B cell (primary cell): Measurements from ENCODE around the gene RRAD. TPM values are rescaled to one million over a fixed set of nuclear protein-coding genes. Genes with fewer than 3 reads are reported as not detected.
A peak's percentile ranks its signal among the peaks of the same experiment; 100 is the strongest.

ENCODE experiments used
- ATAC-seq: fragments of 200-7000 bp; cut with Tn5 transposase; one replicate; pipeline ENCODE4 v1.10.0; 2021; ENCODE audit warnings: low read depth, mild to moderate bottlenecking, moderate number of reproducible peaks, moderate library complexity
- CTCF ChIA-PET: fragments of 350-600 bp; sonication (Branson Sonifier 250); formaldehyde crosslinking; loops from one replicate; lab custom pipeline; 2021; ENCODE audit warnings: antibody characterized with exemption, inconsistent platforms; lab: Charles Lee
- POLR2A ChIA-PET: fragments of 350-600 bp; sonication (Branson Sonifier 250); formaldehyde crosslinking; loops from one replicate; lab custom pipeline; 2021; ENCODE audit warnings: antibody characterized with exemption; lab: Charles Lee
- DNase-seq: peaks from one replicate; pipeline ENCODE4 v3.0.0; 2013
- H2AFZ ChIP-seq: 2 replicates; pipeline ENCODE4 v1.6.1; 2012; ENCODE audit warnings: mild to moderate bottlenecking, low read depth, low read length; ENCODE audit not compliant: insufficient read depth, poor library complexity, severe bottlenecking
- H3K27ac ChIP-seq, 2 donors: 1 replicate in 1 of 2; 2 replicates in 1 of 2; pipeline ENCODE4 v1.5.1; 2012 to 2013; ENCODE audit warnings: low read length in 2 of 2, mild to moderate bottlenecking in 2 of 2, moderate library complexity in 1 of 2
- H3K27me3 ChIP-seq, 4 experiments: fragments of 200-600 bp in 1 of 4; sonication (generic) in 1 of 4; replicated peaks in 1 of 4; 1 replicate in 2 of 4; 2 replicates in 2 of 4; pipeline versions ENCODE4 v1.6.1 to v1.7.0; 2013 to 2016; ENCODE audit warnings: low read length in 3 of 4, mild to moderate bottlenecking in 2 of 4, mixed read lengths in 1 of 4, moderate library complexity in 1 of 4; ENCODE audit not compliant: insufficient read depth in 4 of 4, control insufficient read depth in 3 of 4; ENCODE audit errors: control extremely low read depth in 1 of 4
- H3K36me3 ChIP-seq, 2 experiments: replicated peaks in 1 of 2; 1 replicate in 1 of 2; 2 replicates in 1 of 2; pipeline versions ENCODE4 v1.6.1 to v1.7.1; 2013; ENCODE audit warnings: low read length in 1 of 2; ENCODE audit not compliant: insufficient read depth in 2 of 2, control insufficient read depth in 1 of 2; ENCODE audit errors: control extremely low read depth in 1 of 2, extremely low read depth in 1 of 2
- H3K4me1 ChIP-seq, 2 donors: fragments of 200-600 bp in 1 of 2; sonication (generic) in 1 of 2; 1 replicate in 1 of 2; 2 replicates in 1 of 2; pipeline versions ENCODE4 v1.5.1 to v1.6.1; 2013 to 2017; ENCODE audit warnings: low read length in 2 of 2; ENCODE audit not compliant: control insufficient read depth in 2 of 2, insufficient read depth in 2 of 2
- H3K4me2 ChIP-seq: replicated peaks from 2 replicates; pipeline ENCODE3; 2012; ENCODE audit warnings: mild to moderate bottlenecking, low read depth, low read length; ENCODE audit not compliant: poor library complexity, severe bottlenecking
- H3K4me3 ChIP-seq, 5 experiments: fragments of 200-600 bp in 1 of 5; sonication (generic) in 1 of 5; 1 replicate in 3 of 5; 2 replicates in 2 of 5; pipeline versions ENCODE4 v1.5.1 to v1.7.0; 2011 to 2016; ENCODE audit warnings: low read length in 4 of 5, mild to moderate bottlenecking in 4 of 5, low read depth in 2 of 5, control low read depth in 1 of 5, moderate library complexity in 1 of 5; ENCODE audit not compliant: insufficient read depth in 1 of 5; ENCODE audit errors: control extremely low read depth in 1 of 5, extremely low read depth in 1 of 5
- H3K79me2 ChIP-seq: fragments of 200-600 bp; sonication (generic); one replicate; pipeline ENCODE4 v1.6.0; 2016; ENCODE audit warnings: low read length; ENCODE audit not compliant: control insufficient read depth, insufficient read depth
- H3K9ac ChIP-seq: fragments of 200-600 bp; sonication (generic); 2 replicates; pipeline ENCODE4 v1.6.1; 2017; ENCODE audit warnings: mild to moderate bottlenecking, low read length, moderate library complexity
- H3K9me3 ChIP-seq, 3 donors: one replicate each; pipeline versions ENCODE4 v1.6.1 to v1.7.1; 2013; ENCODE audit warnings: low read length in 2 of 3; ENCODE audit not compliant: control insufficient read depth in 2 of 3, insufficient read depth in 1 of 3; ENCODE audit errors: control extremely low read depth in 1 of 3
- H4K20me1 ChIP-seq: 2 replicates; pipeline ENCODE4 v1.6.0; 2012; ENCODE audit warnings: mild to moderate bottlenecking, low read length; ENCODE audit not compliant: insufficient read depth, control insufficient read depth, poor library complexity, severe bottlenecking
- H3K27ac Mint-ChIP-seq: one replicate; pipeline ENCODE4 v1.8.0; 2021; ENCODE audit warnings: mixed read lengths
- H3K27me3 Mint-ChIP-seq: one replicate; pipeline ENCODE4 v1.8.0; 2021; ENCODE audit warnings: mixed read lengths
- H3K4me1 Mint-ChIP-seq: one replicate; pipeline ENCODE4 v1.8.0; 2021; ENCODE audit warnings: mixed read lengths
- H3K4me3 Mint-ChIP-seq: one replicate; pipeline ENCODE4 v1.8.0; 2021; ENCODE audit warnings: mixed read lengths
- H3K9me3 Mint-ChIP-seq: one replicate; pipeline ENCODE4 v1.8.0; 2022; ENCODE audit warnings: mixed read lengths; ENCODE audit not compliant: insufficient read depth
- CTCF ChIP-seq: fragments of 200-600 bp; IDR thresholded peaks from one replicate; pipeline ENCODE4 v1.8.0; 2022; ENCODE audit warnings: antibody characterized with exemption, mild to moderate bottlenecking
- EZH2 ChIP-seq: IDR thresholded peaks from 2 replicates; pipeline ENCODE4 v1.6.1; 2012; ENCODE audit warnings: borderline replicate concordance, low read depth, mild to moderate bottlenecking, moderate library complexity, low read length; ENCODE audit not compliant: insufficient read depth, poor library complexity, severe bottlenecking
- WGBS: methylation state at CpG from one replicate; pipeline ENCODE4 v1.1.5; 2013; ENCODE audit warnings: missing lambda C conversion rate; ENCODE audit not compliant: insufficient coverage; 5-methylcytosine and 5-hydroxymethylcytosine counted together
- intact Hi-C: fragments of 100-400 bp; cut with micrococcal nuclease; formaldehyde crosslinking; loops from one replicate; pipeline ENCODE4 v1.10.0; 2022
- polyA plus RNA-seq: library from polyadenylated mRNA; depleted of rRNA; stranded (reverse); fragments of >200 nt; gene quantifications from 2 replicates; pipeline ENCODE4 v1.2.3, GENCODE V29; 2012
- total RNA-seq, 2 donors: library from RNA; stranded (reverse); fragments of 120-200 nt in 1 of 2; gene quantifications; 1 replicate in 1 of 2; 2 replicates in 1 of 2; pipeline versions ENCODE4 v1.2.3 to v1.2.4, GENCODE V29; 2013 to 2022

The RRAD gene
- total and polyA plus RNA-seq, 2 donors (not counting 1 experiment from before 2014, with no cell fraction given), result 0.64 to 1.9 TPM

GRCh38 chr16:66882702-66883101 is 42.6 kb downstream of the RRAD start:
- Histone ChIP-seq H3K9ac (no peak overlapping the region), H2AFZ (no peak overlapping the region), H4K20me1 (no peaks in the 10 kb centered on the region), H3K4me2 (no peak overlapping the region), H3K36me3 (peaks cover 0 to 21% of the 10 kb centered on the region in 2 experiments), H3K4me3 (no peak overlapping the region), H3K9me3 (no peaks in the 10 kb centered on the region), H3K27me3 (no peaks in the 10 kb centered on the region), H3K4me1 (peaks cover 4 to 16% of the 10 kb centered on the region in 2 donors), H3K27ac (no peak overlapping the region), H3K79me2 (peaks cover 12% of the 10 kb centered on the region)
- H3K9me3 Mint-ChIP-seq, result no peaks in the 10 kb centered on the region
- ATAC-seq (no peak), DNase-seq (no peak)
- WGBS, result 100% methylated on average over 1 of the region's 3 CpGs
- intact Hi-C loops, result loop anchor here (5.0 kb wide), 1 partner anchor 50 kb away; the partner anchor contains the start of gene CIAO2B
- no peak for TF ChIP-seq EZH2
- no peak for TF ChIP-seq CTCF
- H3K4me1 Mint-ChIP-seq, result peaks cover 17% of the 10 kb centered on the region
- H3K27me3 Mint-ChIP-seq, result no peaks in the 10 kb centered on the region
- ChIA-PET CTCF (interaction anchor here (1.5 to 3.1 kb wide), 3 partner anchors 10 to 52 kb away, joined by 10 to 28 read pairs (median 15); partner anchors contain the start of gene NAE1), POLR2A (no interaction called here)
- no peak overlapping the region for H3K27ac Mint-ChIP-seq
- no peak overlapping the region for H3K4me3 Mint-ChIP-seq

GRCh38 chr16:66881964-66882508 is 43.3 kb downstream of the RRAD start:
- Mint-ChIP-seq H3K27ac (no peak overlapping the region), H3K27me3 (no peaks in the 10 kb centered on the region), H3K9me3 (no peaks in the 10 kb centered on the region), H3K4me3 (peak overlapping the region; percentile 57), H3K4me1 (peaks cover 17% of the 10 kb centered on the region)
- H3K36me3 ChIP-seq, result peaks cover 0 to 16% of the 10 kb centered on the region in 2 experiments
- H4K20me1 ChIP-seq, result no peaks in the 10 kb centered on the region
- 96% methylated on average over 2 of the region's 8 CpGs for WGBS
- no peaks in the 10 kb centered on the region for H3K27me3 ChIP-seq
- peaks cover 12% of the 10 kb centered on the region for H3K79me2 ChIP-seq
- H3K4me1 ChIP-seq, result peaks cover 4 to 16% of the 10 kb centered on the region in 2 donors
- TF ChIP-seq EZH2 (no peak), CTCF (no peak)
- POLR2A ChIA-PET, result no interaction called here
- ATAC-seq (no peak), DNase-seq (no peak)
- CTCF ChIA-PET, result interaction anchor here (0.9 to 3.1 kb wide), 5 partner anchors 9 to 476 kb away, joined by 4 to 28 read pairs (median 10); partner anchors contain the start of gene NAE1
- intact Hi-C loops, result loop anchor here (2.0 to 5.0 kb wide), 2 partner anchors 50 to 51 kb away; partner anchors contain the start of genes CIAO2B and NAE1
- H3K9me3 ChIP-seq, result no peaks in the 10 kb centered on the region
- H3K27ac ChIP-seq, result no peak overlapping the region
- no peak overlapping the region for H2AFZ ChIP-seq
- no peak overlapping the region for H3K9ac ChIP-seq
- H3K4me3 ChIP-seq, result no peak overlapping the region
- no peak overlapping the region for H3K4me2 ChIP-seq
